ENCODE results near the gene RGCC. TPM values are rescaled to one million over a fixed set of nuclear protein-coding genes. Genes with fewer than 3 reads are reported as not detected.

RGCC gene
- total RNA-seq, 3 donors from 2014 or later, result 91.8 to 112 (median 95.7) TPM

DNA sequence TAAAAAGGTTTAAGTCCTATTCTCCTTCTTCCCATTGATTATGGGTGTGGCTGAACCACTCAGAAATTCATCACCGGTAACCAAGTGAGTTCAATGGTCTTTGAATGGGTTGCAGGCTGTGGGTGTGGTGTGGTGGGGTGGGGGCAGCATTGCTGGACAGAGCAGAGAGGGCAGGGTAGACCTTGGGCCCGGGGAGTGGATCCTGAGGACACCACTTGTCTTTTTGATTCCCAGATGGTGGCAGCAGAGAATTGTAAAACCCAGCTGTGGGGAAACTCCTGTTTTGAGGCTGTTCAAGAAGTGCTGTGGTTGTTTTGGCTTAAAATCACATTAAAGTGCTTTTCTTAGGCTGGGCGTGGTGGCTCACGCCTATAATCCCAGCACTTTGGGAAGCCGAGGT, 45.8 kb upstream of the RGCC start:
- intact Hi-C loops (cut with DNase I; ENCODE audit: low total_unique reads), result no loop called here
- Histone ChIP-seq H3K27me3 (no peaks in the 10 kb centered on the region), H3K4me3 (no peak overlapping the region), H3K27ac (no peak overlapping the region), H3K4me1 (no peaks in the 10 kb centered on the region), H3K36me3 (no peaks in the 10 kb centered on the region), H3K9me3 (no peaks in the 10 kb centered on the region)
- no peak for DNase-seq (ENCODE audit: low spot score in 2 of 2)
- TF ChIP-seq POLR2AphosphoS5 (IDR thresholded peaks at IDR 0.05) (no peak), POLR2A (IDR thresholded peaks at IDR 0.05) (no peak)
- TF ChIP-seq, protein P1, sequence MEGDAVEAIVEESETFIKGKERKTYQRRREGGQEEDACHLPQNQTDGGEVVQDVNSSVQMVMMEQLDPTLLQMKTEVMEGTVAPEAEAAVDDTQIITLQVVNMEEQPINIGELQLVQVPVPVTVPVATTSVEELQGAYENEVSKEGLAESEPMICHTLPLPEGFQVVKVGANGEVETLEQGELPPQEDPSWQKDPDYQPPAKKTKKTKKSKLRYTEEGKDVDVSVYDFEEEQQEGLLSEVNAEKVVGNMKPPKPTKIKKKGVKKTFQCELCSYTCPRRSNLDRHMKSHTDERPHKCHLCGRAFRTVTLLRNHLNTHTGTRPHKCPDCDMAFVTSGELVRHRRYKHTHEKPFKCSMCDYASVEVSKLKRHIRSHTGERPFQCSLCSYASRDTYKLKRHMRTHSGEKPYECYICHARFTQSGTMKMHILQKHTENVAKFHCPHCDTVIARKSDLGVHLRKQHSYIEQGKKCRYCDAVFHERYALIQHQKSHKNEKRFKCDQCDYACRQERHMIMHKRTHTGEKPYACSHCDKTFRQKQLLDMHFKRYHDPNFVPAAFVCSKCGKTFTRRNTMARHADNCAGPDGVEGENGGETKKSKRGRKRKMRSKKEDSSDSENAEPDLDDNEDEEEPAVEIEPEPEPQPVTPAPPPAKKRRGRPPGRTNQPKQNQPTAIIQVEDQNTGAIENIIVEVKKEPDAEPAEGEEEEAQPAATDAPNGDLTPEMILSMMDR (IDR thresholded peaks at IDR 0.05), result no peak

DNA sequence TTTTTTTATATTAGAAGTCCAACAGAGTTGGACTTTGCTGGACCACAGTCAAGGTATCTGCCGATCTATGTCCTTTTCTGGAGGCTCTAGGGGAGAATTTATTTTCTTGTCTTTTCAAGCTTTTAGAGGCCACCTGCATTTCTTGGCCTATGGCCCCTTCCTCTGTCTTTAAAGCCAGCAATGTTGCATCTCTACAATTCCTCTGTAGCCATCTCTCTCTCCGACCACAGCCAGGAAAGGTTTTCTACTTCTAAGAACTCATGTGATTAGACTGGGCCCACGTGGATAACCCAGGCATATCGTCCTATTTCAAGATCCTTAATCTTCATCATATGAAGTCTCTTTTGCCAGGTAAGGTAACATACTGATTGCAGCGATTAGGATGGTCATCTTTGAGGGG, 43.5 kb upstream of the RGCC start:
- H3K36me3 ChIP-seq, result no peaks in the 10 kb centered on the region
- H3K4me1 ChIP-seq, result no peaks in the 10 kb centered on the region
- no peak overlapping the region for H3K4me3 ChIP-seq
- H3K9me3 ChIP-seq, result peaks cover 0 to 4% of the 10 kb centered on the region in 2 donors
- no peak overlapping the region for H3K27ac ChIP-seq
- H3K27me3 ChIP-seq, result no peaks in the 10 kb centered on the region
- intact Hi-C loops (cut with DNase I; ENCODE audit: low total_unique reads), result no loop called here
- TF ChIP-seq, protein P1 (IDR thresholded peaks at IDR 0.05), result no peak
- TF ChIP-seq POLR2AphosphoS5 (IDR thresholded peaks at IDR 0.05), result no peak
- TF ChIP-seq POLR2A (IDR thresholded peaks at IDR 0.05), result no peak
- DNase-seq (ENCODE audit: low spot score in 2 of 2), result no peak

DNA sequence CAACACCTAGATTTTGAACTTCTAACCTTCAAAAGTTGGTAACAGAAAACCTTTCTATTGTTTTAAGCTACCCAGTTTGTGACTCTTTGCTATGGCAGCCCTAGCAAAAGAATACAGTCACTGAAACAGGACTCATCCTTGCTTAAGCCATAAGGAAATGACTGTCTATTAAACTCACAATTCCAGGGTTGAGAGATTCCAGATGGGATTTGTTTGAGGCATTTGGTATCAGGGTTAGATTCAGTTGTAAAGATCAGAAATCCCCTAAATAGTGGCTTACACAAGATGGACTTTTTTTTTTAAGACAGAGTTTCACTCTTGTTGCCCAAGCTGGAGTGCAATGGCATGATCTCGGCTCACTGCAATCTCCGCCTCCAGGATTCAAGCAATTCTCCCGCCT, 41.1 kb upstream of the RGCC start:
- no peaks in the 10 kb centered on the region for H3K4me1 ChIP-seq
- H3K9me3 ChIP-seq, result peaks cover 0 to 4% of the 10 kb centered on the region in 2 donors
- no peaks in the 10 kb centered on the region for H3K36me3 ChIP-seq
- no peak overlapping the region for H3K27ac ChIP-seq
- no peak overlapping the region for H3K4me3 ChIP-seq
- TF ChIP-seq, protein P1 (IDR thresholded peaks at IDR 0.05), result no peak
- TF ChIP-seq POLR2A (IDR thresholded peaks at IDR 0.05) (no peak), POLR2AphosphoS5 (IDR thresholded peaks at IDR 0.05) (no peak)
- intact Hi-C loops (cut with DNase I; ENCODE audit: low total_unique reads), result no loop called here
- H3K27me3 ChIP-seq, result no peaks in the 10 kb centered on the region
- DNase-seq (ENCODE audit: low spot score in 2 of 2), result no peak

DNA sequence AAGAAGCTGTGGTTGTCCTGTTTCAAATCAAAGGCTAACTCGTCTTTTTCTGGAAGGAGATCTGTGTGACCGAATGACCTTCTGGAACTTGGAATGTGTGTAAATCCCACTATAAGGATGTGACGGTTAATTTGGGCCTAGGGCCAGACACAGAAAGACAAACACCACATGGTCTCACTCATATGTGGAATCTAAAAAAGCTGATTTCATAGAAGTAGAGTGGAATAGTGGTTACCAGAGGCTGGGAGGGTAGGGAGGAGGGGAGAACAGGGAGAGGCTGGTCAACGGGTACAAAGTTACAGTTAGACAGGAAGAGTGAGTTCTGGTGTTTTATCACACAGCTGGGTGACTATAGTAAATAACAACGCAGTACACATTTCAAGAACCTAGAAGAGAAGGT, 39.3 kb upstream of the RGCC start:
- Histone ChIP-seq H3K36me3 (no peaks in the 10 kb centered on the region), H3K27me3 (no peaks in the 10 kb centered on the region)

DNA sequence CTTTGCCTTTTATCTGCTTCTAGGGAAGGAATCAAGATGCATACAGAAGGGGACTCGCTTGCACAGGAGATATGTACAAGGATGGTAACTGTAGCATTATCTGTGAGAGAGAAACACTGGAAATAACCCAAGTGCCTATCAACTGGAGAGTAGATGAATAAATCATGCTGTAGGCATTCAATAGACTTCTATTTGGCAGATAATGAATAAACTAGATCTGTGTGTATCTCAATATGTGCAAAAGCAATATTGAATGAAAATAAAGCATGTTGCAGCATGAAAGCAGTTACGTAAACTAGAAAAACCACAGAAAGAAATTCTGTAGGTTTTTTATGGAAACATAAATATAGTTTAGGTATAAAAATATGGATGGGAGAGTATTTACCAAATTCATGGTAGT, 38.6 kb upstream of the RGCC start:
- Histone ChIP-seq H3K4me1 (no peaks in the 10 kb centered on the region), H3K27ac (no peak overlapping the region), H3K27me3 (no peaks in the 10 kb centered on the region), H3K4me3 (no peak overlapping the region), H3K36me3 (no peaks in the 10 kb centered on the region), H3K9me3 (peaks cover 0 to 4% of the 10 kb centered on the region in 2 donors)
- DNase-seq (ENCODE audit: low spot score in 2 of 2), result no peak
- intact Hi-C loops (cut with DNase I; ENCODE audit: low total_unique reads), result no loop called here
- TF ChIP-seq POLR2A (IDR thresholded peaks at IDR 0.05), result no peak
- TF ChIP-seq, protein P1 (IDR thresholded peaks at IDR 0.05), result no peak
- no peak for TF ChIP-seq POLR2AphosphoS5 (IDR thresholded peaks at IDR 0.05)

More for the DNA sequence above, 39.3 kb upstream of the RGCC start:
- Histone ChIP-seq H3K9me3 (peaks cover 0 to 4% of the 10 kb centered on the region in 2 donors), H3K27ac (no peak overlapping the region), H3K4me1 (no peaks in the 10 kb centered on the region), H3K4me3 (no peak overlapping the region)
- TF ChIP-seq, protein P1 (IDR thresholded peaks at IDR 0.05), result no peak
- TF ChIP-seq POLR2AphosphoS5 (IDR thresholded peaks at IDR 0.05) (no peak), POLR2A (IDR thresholded peaks at IDR 0.05) (no peak)
- DNase-seq (ENCODE audit: low spot score in 2 of 2), result no peak
- intact Hi-C loops (cut with DNase I; ENCODE audit: low total_unique reads), result no loop called here

Measured in breast epithelium (tissue), 4 donors.